Epithelial cell of proximal tubule (primary cell): ENCODE data around the gene SPINT2. TPM values are rescaled to one million over a fixed set of nuclear protein-coding genes. Genes with fewer than 3 reads are reported as not detected.

Experiments
- DNase-seq: peaks from one replicate; pipeline ENCODE4 v3.0.0-alpha.2; 2011; ENCODE audit warnings: low read depth
- H3K4me3 ChIP-seq: 2 replicates; pipeline ENCODE4 v1.5.1; 2011; ENCODE audit warnings: low read depth, mild to moderate bottlenecking, low read length
- total RNA-seq: library from RNA; depleted of rRNA; stranded (reverse); fragments of >200 nt; gene quantifications from 2 replicates; pipeline ENCODE4 v1.2.3, GENCODE V29; 2015
- TF ChIP-seq, protein P1 (sequence below): conservative IDR thresholded peaks from 2 replicates; pipeline ENCODE4 v1.5.1; 2012; ENCODE audit warnings: low read depth, mild to moderate bottlenecking, low read length

Gene SPINT2
- total RNA-seq, 1 donor from 2014 or later, result 548 TPM

DNA sequence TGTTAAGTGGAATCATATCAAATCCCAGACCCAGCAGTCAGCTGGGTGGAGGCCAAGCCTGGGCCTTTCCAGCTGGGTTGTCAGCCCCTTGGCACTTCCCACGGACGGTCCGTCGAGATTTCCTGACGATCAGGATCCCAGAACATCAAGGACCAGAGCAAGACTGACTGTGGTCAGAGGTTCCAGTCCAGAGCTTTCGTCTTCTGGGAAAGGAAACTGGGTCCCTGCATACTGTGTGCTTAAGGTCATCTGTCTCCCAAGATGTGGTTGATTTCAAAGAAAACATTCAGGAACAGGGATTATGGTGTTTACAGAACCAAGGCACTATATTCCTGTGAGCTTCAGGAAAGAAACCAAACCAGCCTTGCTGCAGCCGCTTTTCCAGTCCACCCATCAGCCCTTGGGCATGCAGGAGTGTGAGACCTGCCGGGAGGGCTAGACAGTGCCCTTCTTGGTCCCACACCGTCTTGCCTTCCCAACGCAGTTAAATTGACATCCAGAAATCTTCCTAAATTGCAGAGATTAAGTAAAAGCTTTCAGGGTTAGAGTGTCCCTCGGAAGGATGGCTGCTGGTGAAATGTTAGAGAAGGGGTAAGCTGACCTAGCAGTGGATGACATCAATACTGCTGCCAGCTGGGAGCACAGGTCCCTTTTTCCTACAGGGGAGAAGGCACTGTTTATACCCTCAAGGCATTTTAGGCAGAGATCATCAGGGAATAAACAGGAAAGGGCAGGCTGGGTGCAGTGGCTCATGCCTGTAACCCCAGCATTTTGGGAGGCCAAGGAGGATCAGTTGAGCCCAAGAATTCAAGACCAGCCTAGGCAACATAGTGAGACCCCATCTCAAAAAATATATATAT lies 34.7 kb downstream of the SPINT2 start:
- TF ChIP-seq, protein P1, sequence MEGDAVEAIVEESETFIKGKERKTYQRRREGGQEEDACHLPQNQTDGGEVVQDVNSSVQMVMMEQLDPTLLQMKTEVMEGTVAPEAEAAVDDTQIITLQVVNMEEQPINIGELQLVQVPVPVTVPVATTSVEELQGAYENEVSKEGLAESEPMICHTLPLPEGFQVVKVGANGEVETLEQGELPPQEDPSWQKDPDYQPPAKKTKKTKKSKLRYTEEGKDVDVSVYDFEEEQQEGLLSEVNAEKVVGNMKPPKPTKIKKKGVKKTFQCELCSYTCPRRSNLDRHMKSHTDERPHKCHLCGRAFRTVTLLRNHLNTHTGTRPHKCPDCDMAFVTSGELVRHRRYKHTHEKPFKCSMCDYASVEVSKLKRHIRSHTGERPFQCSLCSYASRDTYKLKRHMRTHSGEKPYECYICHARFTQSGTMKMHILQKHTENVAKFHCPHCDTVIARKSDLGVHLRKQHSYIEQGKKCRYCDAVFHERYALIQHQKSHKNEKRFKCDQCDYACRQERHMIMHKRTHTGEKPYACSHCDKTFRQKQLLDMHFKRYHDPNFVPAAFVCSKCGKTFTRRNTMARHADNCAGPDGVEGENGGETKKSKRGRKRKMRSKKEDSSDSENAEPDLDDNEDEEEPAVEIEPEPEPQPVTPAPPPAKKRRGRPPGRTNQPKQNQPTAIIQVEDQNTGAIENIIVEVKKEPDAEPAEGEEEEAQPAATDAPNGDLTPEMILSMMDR, result no peak
- DNase-seq, result peak; percentile 81
- H3K4me3 ChIP-seq, result no peak overlapping the region

DNA sequence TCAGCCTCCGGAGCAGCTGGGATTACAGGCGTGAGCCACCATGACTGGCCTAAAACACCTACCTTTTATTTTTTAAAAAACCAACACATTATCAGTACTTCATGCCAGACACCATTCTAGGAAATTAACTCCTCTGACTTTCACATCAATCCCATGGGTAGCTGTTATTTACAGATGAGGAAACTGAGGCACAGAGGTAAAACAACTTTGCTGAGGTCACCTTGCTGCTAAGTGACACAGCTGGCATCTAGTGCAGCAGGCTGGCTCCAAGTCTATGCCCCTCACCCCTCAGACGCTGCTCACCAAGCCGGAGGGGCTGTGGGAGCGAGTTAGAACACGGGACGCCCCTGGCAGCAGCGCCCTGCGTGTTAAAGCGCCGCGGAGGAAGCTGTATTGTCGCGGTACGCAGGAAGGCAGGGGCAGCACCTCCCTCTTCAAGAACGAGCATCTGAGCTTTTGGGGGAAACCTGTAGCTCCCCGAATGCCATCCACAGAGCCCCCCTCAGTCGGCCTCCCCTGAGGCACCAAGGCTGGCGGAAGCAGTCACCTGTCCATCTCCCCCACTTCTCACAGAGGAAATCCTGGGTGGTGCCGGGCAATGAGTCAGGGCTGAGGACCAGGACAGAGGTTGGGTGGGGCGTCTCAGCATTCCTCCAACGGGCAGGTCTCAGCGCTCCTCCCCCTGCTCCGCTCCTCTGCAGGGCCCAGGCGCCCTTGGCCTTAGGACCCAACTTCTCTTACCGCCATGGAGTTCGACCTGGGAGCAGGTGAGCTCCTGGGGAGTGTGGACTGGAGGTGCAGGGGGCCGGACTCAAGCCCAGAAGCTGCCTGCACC lies 39.4 kb downstream of the SPINT2 start, which contains the start of gene C19orf33:
Gene C19orf33 (plus strand): TSS at position 735 of the 835 bp plus-strand sequence. CDS start 11 bp downstream, at position 746.
- DNase-seq, result no peak
- H3K4me3 ChIP-seq, result peak within 1 kb of the TSS; percentile 75
- TF ChIP-seq, protein P1, result no peak

DNA sequence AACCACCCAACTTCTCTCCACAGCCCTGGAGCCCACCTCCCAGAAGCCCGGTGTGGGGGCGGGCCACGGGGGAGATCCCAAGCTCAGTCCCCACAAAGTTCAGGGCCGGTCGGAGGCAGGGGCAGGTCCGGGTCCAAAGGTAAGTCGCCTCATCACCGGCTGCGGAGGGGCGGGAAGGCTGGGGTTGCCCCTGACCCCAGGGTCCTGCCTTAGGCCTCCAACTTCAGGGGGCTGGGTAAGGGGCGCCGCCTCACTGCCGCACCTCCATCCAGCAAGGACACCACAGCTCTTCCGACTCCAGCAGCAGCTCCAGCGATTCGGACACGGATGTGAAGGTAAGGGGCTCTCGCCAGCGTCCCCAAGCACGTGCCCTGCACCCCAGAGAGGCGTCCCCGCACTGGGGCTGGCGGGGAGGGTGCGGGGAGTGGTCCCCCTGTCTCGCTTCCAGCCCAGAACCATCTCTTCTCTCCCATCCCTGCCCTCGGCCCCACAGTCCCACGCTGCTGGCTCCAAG lies 40.0 kb downstream of the SPINT2 start:
- DNase-seq, result no peak
- TF ChIP-seq, protein P1, result no peak
- H3K4me3 ChIP-seq, result peak overlapping the region; percentile 75

GRCh38 chr19:38304866-38305429 lies 40.6 kb downstream of the SPINT2 start:
- TF ChIP-seq, protein P1, result no peak
- peak overlapping the region; percentile 75 for H3K4me3 ChIP-seq
- no peak for DNase-seq

DNA sequence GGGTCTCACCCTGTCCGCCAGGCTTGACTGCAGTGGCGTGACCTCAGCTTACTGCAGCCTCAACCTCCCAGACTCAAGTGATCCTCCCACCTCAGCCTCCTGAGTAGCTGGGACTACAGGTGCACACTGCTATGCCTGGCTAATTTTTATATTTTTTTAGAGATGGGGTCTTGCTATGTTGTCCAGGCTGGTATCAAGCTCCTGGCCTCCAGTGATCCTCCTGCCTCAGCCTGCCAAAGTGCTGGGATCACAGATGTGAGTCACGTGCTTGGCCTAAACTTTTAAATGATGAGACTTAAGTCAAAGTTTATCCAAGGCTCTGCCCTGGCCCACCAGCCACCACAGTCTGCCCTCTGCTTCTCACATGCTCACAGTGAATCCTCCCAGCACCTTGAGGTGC lies 41.9 kb downstream of the SPINT2 start:
- TF ChIP-seq, protein P1, result no peak
- no peak for DNase-seq
- H3K4me3 ChIP-seq, result no peak overlapping the region

- TF ChIP-seq, protein P1, result no peak
- H3K4me3 ChIP-seq, result no peak overlapping the region
- DNase-seq, result no peak
Observed at GRCh38 chr19:38307076-38307475, 42.7 kb downstream of the SPINT2 start.
